GM13977 (cell line): ENCODE results near the gene CBX6.

Source experiments
- DNase-seq: peaks from one replicate; pipeline ENCODE4 v3.0.0; 2012; ENCODE audit warnings: low spot score
- in situ Hi-C: fragments of 300-500 bp; cut with MboI; formaldehyde crosslinking; loops from one replicate; pipeline ENCODE4 v1.12.0; 2022; ENCODE audit warnings: low sequenced_read_pairs, low pct_unique_long_range_greater_than_20kb, mixed read lengths, inconsistent platforms; ENCODE audit not compliant: unreplicated experiment
- TF ChIP-seq, protein P1 (sequence below): IDR thresholded peaks from 2 replicates; pipeline ENCODE4 v1.5.1; 2012; ENCODE audit warnings: mild to moderate bottlenecking, control low read depth; ENCODE audit not compliant: insufficient read depth; ENCODE audit errors: extremely low read depth, missing control alignments

The CBX6 gene

DNA sequence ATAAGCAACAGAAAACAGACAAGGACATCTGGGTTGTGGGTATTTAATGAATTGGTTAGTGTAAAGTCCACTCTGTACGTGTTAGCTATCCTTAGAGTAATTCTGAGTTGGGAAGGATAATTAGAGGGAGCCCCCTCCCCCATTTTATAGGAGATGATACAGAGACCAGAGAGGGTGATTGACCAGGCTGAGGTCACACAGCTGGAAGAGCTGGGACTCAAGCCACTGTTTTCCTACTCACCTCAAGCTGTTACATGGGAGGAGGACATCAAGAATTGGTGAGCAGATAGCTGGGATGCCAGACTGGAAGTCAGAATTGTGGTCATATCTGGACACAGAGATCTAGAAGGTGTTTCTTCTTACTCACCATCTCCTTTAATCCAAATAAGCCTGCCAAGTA is 19.5 kb downstream of the CBX6 start:
- TF ChIP-seq, protein P1, sequence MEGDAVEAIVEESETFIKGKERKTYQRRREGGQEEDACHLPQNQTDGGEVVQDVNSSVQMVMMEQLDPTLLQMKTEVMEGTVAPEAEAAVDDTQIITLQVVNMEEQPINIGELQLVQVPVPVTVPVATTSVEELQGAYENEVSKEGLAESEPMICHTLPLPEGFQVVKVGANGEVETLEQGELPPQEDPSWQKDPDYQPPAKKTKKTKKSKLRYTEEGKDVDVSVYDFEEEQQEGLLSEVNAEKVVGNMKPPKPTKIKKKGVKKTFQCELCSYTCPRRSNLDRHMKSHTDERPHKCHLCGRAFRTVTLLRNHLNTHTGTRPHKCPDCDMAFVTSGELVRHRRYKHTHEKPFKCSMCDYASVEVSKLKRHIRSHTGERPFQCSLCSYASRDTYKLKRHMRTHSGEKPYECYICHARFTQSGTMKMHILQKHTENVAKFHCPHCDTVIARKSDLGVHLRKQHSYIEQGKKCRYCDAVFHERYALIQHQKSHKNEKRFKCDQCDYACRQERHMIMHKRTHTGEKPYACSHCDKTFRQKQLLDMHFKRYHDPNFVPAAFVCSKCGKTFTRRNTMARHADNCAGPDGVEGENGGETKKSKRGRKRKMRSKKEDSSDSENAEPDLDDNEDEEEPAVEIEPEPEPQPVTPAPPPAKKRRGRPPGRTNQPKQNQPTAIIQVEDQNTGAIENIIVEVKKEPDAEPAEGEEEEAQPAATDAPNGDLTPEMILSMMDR = no peak
- DNase-seq = no peak
- in situ Hi-C loops = no loop called here

DNA sequence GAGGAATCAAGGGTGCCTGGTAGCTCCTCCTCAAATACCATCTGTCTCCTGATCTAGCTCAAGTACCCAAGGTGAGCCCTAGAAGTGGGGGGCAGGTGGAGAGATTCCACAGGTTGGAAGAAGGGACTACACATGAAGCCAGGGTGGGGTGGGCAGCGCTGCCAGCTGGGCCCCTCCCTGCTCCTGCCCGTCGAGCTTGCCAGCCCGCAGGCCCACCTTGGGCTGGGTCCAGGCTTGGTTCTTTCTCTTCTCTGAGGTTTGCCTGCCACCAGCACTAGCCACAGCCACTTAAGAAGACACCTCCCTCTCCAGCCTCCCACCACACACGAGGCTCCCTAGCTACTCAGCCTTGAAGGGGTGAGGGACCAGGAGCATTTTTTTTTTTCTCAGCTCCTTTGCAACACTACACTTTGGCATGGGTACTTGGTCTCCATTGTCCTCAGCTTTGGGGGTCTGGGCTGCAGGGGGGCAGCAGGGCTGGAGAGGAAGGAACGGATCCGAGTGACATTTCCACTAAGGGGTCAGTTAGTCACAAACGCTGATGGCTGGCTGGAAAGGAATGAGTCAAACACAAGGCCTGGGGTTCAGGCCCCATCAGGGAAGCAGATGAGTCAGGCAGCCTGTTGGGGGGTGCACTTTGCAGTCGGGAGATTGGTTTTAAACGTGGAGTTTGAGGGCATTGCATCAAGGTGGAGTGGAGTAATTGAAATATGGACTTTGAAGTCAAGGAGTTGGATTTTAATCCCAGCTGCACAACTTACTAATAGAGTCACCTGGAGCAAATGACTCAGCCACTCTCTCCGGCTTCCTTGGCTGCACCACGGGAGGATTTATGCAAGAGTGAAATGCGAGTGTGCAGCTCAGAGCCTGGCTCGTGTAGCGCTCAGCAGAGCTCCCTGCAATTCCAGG is 20.8 kb downstream of the CBX6 start:
- DNase-seq = no peak
- TF ChIP-seq, protein P1 = no peak
- in situ Hi-C loops = no loop called here

DNA sequence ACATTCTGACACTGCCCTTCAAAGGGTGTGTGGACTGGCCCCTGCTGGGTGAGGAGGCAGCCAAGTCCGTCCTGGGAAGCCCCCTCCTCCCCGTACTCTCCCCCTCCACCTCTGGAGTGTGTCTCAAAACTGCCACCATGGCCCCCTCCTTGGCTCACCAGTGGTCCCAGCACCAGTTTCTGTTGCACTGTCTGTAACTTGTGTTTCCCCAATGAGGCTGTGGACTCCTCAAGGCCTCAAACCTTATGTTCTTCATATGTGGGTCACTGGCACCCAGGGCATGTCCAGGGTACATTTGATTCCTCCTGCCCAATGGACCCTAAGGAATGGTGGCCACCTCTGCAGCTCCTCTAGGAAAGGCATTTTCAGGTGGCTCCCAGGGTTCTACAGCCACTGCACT is 21.6 kb downstream of the CBX6 start:
- DNase-seq = no peak
- TF ChIP-seq, protein P1 = no peak
- in situ Hi-C loops = no loop called here

DNA sequence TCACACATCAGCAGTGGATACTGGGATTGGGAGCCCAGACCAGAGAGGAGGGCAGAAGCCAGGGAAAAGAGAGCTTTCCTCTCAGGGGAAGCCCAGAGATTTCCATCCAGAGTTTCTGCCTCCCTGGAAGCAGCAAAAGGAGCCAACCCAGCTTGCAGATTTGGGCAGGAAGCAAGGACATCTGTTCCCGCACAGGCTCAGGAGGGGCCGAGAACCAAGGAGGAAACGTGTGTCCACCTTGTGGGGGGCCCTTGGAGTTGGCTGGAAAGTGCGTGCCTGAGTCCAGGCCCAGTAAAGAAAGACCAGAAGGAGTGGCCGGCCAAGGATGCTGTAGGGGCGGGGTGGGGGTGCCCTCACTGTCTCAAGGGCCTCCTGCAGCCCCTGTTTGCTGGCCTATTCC is 22.2 kb downstream of the CBX6 start:
- in situ Hi-C loops = no loop called here
- TF ChIP-seq, protein P1 = no peak
- DNase-seq = no peak

DNA sequence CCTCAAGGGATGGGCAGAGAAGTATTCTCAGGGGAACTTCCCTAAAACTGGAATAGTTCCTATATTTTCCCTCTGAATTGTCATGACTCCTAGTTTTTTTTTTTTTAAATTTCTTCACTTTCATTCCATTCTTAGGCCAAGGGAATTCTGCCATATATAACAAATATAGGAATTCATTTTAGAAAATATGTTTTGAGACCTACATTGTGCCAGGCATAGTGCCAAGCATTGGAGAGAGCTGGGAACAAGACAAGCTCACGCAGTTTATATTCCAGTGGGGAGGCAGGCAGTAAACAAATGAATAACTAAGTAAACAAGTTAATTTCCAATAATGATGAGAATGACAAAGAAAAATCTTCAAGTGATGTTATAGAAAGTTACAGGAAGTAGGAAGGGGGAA is 25.6 kb downstream of the CBX6 start:
- TF ChIP-seq, protein P1 = no peak
- no peak for DNase-seq
- in situ Hi-C loops = no loop called here

DNA sequence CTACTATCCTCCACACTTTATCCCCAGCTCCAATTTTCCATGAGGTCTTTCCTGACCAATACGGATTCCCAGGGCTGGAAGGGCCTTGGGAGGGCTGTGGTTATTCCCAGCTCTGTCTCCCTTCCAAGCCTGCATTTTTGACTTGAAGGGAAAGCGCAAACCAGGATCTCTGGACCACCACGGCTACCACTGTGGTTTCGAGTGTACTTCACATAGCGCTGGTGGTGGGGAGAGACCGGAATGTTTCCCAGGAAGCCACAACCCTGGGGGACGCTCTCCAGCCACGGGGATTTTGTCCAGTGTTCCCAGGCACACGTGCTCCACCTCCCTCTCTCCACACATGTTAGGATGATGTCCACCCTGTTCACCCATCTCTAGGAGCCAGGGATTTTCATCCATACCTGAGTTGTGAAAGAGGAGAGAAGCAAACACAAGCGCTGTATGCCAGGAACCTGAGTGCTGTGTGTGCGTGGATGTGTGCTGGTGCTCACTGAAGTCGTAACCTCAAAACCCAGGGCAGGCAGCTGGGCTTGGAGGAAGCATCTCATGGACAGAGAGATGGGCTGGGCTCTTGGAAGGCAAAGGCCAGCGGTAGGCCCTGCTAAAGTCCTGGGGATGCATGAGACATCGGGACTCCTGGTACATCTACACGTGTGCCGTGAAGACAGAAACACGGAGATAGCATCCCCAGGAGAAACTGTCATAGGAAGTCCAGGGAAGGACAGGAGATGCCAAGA is 26.8 kb downstream of the CBX6 start:
- no peak for DNase-seq
- TF ChIP-seq, protein P1 = no peak
- in situ Hi-C loops = no loop called here
